AG10803 (cell line): ENCODE data around the gene RRAS.

Experiments
- DNase-seq: peaks from one replicate; pipeline ENCODE4 v3.0.0; 2010; ENCODE audit warnings: low read depth
- H3K4me3 ChIP-seq: 2 replicates; pipeline ENCODE4 v1.5.1; 2011; ENCODE audit warnings: mild to moderate bottlenecking, low read length, control low read depth
- TF ChIP-seq, protein P1 (sequence below): conservative IDR thresholded peaks from 2 replicates; pipeline ENCODE4 v1.5.1; 2011; ENCODE audit warnings: mild to moderate bottlenecking, low read length, control low read depth, inconsistent platforms

The RRAS gene

DNA sequence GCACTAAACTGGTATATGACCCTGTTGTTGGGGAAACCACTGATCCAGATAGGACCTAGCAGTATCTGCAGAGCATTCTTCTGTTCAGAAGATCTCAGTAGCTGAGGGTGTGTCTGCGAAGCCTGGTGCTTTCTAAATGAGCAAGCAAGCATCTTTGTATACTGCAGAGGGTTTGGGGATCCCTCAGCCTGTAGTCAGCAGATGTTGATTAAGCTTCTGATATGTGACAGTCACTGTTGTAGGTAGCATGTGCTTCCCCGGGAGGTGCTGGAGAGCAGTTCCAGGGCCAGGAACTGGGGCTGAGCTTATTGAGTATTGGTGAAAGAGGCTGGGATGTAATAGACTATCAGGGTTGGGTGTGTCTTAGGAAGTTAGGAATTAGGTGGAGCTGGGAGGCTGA is 3.5 kb upstream of the RRAS start:
- peak overlapping the region; percentile 98 for H3K4me3 ChIP-seq
- no peak for DNase-seq
- TF ChIP-seq, protein P1, sequence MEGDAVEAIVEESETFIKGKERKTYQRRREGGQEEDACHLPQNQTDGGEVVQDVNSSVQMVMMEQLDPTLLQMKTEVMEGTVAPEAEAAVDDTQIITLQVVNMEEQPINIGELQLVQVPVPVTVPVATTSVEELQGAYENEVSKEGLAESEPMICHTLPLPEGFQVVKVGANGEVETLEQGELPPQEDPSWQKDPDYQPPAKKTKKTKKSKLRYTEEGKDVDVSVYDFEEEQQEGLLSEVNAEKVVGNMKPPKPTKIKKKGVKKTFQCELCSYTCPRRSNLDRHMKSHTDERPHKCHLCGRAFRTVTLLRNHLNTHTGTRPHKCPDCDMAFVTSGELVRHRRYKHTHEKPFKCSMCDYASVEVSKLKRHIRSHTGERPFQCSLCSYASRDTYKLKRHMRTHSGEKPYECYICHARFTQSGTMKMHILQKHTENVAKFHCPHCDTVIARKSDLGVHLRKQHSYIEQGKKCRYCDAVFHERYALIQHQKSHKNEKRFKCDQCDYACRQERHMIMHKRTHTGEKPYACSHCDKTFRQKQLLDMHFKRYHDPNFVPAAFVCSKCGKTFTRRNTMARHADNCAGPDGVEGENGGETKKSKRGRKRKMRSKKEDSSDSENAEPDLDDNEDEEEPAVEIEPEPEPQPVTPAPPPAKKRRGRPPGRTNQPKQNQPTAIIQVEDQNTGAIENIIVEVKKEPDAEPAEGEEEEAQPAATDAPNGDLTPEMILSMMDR = no peak

DNA sequence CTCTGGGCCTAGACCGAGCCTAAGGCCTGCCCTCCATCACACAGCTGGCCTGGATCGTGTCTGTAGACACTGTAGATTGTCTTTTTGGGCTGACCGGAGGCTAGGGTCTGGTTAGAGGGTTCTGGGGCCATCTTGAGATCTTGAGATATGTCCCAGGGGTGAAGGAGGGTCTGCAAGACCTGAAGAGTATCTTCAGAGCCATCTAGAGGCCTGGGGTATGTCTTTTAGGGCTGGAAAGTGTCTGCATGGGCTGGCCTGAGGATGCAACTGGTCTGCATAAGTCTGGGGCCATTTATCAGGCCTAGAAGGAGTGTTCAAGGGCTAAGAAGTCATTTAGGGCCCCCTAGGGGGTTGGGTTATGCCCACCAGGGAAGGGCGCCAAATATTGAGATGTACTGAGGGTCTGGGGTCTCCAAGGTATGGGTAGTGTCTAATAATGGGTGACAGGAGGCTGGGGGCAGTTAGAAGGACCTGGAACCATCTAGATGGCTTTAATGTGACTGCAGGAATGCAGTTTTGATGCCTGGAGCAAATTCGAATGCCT is 2.6 kb upstream of the RRAS start:
- no peak for DNase-seq
- TF ChIP-seq, protein P1 = no peak
- peak overlapping the region; percentile 98 for H3K4me3 ChIP-seq

DNA sequence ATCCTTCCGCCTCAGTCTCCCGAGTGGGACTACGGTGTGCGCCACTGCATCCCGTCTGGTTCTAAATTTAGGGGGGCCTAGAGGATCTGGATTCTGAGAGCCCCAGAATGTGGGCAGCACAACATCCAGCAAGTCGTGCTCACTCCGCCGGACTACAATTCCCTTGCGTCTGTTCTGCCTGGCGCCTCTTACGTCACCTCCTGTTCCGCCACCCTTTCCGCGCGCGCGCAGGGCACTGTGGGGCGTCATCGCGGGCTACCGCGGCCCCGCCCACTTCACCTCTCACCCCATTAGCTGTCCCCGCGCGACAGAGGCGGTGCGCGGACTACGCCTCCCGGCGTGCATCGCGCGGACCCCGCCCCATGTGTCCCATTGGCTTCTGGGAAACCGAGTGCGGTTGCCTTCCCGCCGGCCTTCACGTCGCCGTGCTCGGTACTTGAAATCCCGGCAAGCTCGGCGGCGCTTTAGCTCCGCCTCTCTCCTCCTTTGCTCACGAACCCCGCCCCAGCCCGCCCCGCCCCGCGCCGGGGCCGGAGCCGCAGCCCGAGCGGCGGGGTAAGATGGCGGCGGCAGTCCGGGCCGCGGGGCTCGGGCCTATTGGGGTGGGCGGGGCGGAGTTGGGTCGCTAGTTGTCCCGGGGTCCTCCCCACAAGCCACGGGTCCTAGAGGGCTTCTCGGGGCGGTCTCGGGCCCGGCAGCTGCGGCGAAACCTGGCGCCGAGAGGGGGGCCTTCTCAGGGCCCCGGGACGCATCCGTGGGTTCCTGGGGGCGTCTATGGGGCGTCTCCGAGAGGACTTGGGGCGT is 1.9 kb upstream of the RRAS start, which contains the start of gene SCAF1:
SCAF1 (plus strand) TSS at position 522 of the 804 bp plus-strand sequence. CDS start 2,818 bp downstream, outside the sequence.
- DNase-seq = peak; percentile 100
- peak within 1 kb of the TSS; percentile 98 for H3K4me3 ChIP-seq
- TF ChIP-seq, protein P1 = no peak

DNA sequence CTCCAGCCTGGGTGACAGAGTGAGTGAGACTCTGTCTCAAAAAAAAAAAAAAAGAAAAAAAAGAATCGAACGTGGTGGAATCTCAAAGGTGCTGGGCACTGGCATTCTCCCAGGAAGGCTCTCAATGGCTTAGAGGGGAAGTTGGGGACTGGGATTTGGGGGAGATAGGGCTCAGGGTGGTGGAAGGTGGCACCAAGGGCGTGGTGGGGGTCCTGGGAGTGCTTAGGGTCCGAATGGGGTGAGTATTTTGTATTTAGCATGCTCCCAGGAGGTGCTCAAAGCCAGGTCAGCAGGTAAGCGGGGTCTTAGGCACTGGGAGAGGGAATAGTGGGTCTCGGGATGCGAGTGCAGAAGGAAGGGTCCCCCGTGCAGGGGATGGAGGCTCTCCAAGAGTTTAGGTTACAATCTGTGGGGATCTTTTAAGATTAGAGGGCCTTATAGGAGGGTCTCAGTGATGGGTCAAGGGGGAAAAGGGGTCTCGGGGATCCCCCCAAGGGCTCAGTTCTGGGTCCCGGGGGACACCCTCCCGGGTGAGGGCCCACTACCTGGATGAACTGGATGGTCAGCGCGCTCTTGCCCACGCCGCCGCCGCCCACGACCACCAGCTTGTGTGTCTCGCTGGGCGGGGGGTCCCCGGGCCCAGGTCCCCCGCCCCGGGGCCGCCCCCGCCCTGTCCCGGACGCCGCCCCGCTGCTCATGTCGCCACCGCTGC is 386 bp downstream of the RRAS start:
- no peak for DNase-seq
- peak overlapping the region; percentile 87 for H3K4me3 ChIP-seq
- TF ChIP-seq, protein P1 = no peak

DNA sequence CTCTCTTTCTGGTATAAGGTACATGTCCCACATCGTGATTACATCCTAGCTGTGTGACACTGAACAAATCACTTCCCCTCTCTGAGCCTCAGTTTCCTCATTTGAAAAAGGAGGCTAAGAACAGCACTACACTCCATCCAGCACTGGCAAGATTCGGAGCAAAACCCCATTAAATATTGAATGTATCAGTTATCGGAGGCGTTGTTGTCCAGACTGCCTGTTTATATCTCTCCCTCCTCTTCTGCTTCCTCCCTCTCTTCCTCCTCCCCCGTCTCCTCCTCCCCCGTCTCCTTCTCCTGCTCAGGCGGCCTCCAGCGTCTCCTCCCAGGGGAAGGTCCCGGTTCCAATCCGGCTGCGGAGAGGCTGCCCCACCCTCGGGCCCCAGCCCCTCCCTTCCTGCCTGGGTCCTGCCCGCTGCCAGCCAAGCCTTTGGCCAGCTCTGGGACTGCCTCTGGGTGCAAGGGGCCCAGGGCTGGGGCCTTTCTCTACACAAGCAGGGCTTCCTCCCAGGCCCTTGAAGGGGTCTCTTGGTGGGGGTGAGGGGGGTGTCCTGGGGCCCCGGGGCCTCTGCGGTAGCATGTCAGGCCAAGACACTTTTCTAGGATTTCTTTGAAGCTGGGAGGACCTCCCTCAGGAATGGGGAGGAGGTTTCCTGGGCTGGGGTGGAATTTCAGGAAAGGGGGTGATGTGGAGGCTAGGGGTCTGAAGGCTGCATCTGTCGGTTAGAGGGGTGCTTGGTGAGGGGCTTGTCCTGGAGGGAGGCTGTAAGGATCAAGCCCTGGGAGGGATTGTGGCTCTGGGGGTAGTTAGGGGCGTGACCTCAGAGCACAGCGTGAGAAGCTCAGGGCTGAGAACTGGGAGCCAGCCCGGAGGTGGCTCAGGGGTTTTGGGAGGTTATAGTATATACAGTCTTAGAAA is 1.9 kb downstream of the RRAS start:
- H3K4me3 ChIP-seq = peak overlapping the region; percentile 87
- TF ChIP-seq, protein P1 = no peak
- peak; percentile 82 for DNase-seq

DNA sequence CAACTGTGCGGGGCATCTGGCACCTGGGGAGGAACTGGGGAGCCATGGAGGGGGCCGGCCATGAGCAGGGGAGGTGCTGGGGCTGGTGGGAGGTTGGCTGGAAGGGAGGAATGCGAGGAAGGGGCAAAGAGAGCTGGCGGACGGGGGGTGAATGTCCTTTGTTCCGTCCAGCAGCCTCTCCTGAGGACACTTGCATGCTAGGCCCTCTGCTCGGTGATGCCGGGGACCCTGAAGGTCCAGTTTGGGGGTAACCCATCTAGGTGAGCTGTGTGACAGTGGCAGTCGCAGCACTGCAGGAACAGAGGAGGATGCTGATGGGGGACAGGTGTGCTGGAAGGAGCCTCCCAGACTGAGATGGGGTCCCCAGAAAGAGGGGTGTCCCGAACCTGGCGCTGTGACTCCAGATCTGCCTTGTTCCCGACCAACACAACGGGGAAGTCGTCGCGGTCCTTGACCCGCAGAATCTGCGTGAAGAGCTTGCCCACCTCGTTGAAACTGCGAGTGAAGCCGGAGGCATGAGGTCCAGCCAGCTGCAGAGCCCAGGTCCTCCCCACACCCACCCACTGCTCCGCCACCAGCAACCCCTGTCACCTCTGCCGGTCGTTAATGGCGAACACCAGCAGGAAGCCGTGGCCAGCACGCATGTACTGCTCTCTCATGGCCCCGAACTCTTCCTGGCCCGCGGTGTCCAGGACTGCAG is 3.6 kb downstream of the RRAS start:
- DNase-seq = no peak
- TF ChIP-seq, protein P1 = no peak
- H3K4me3 ChIP-seq = no peak overlapping the region
